NB4 (cell line): Measurements from ENCODE around the gene PRPH2.

Experiments
- DNase-seq: peaks from one replicate; pipeline ENCODE4 v3.0.0; 2010; ENCODE audit warnings: low read depth
- H3K4me3 ChIP-seq: one replicate; pipeline ENCODE4 v1.5.1; 2011; ENCODE audit warnings: mild to moderate bottlenecking, low read depth, low read length, moderate library complexity
- CTCF ChIP-seq: IDR thresholded peaks from one replicate; pipeline ENCODE4 v1.5.1; 2012; ENCODE audit warnings: low read depth, low read length
- MAX ChIP-seq: IDR thresholded peaks from 2 replicates; pipeline ENCODE4 v1.6.1; 2011; ENCODE audit warnings: low read depth, low read length
- MYC ChIP-seq: IDR thresholded peaks from 2 replicates; pipeline ENCODE4 v1.6.1; 2011; ENCODE audit warnings: low read depth, low read length
- POLR2A ChIP-seq: IDR thresholded peaks from 2 replicates; pipeline ENCODE4 v1.6.1; 2011; ENCODE audit warnings: mild to moderate bottlenecking; ENCODE audit not compliant: insufficient read length; ENCODE audit errors: extremely low read depth

Gene PRPH2

GRCh38 chr6:42664718-42665117 lies 57.7 kb downstream of the PRPH2 start:
- TF ChIP-seq CTCF (no peak), MAX (no peak), MYC (no peak), POLR2A (no peak)
- no peak for DNase-seq

GRCh38 chr6:42661540-42662153 lies 60.8 kb downstream of the PRPH2 start:
- peak; percentile 84 for TF ChIP-seq CTCF
- no peak for TF ChIP-seq POLR2A
- DNase-seq = peak; percentile 82
- no peak overlapping the region for H3K4me3 ChIP-seq

More at GRCh38 chr6:42664718-42665117, 57.7 kb downstream of the PRPH2 start:
- H3K4me3 ChIP-seq = no peak overlapping the region

GRCh38 chr6:42659806-42660205 lies 62.6 kb downstream of the PRPH2 start:
- no peak for DNase-seq
- TF ChIP-seq MYC (no peak), MAX (no peak), CTCF (no peak), POLR2A (no peak)
- H3K4me3 ChIP-seq = no peak overlapping the region

- TF ChIP-seq CTCF = no peak
- TF ChIP-seq POLR2A = no peak
- TF ChIP-seq MAX = no peak
- DNase-seq = no peak
- no peak overlapping the region for H3K4me3 ChIP-seq
Measured at GRCh38 chr6:42653851-42654250, 68.5 kb downstream of the PRPH2 start.

GRCh38 chr6:42652024-42652746 lies 70.2 kb downstream of the PRPH2 start:
- TF ChIP-seq MYC (no peak), POLR2A (no peak), MAX (no peak), CTCF (no peak)
- DNase-seq = no peak
- H3K4me3 ChIP-seq = no peak overlapping the region
